Prostate gland (tissue), 2 donors: Measurements from ENCODE around the gene KCNT1.

Experiments used
- POLR2AphosphoS5 ChIP-seq: sonication (generic); formaldehyde crosslinking; IDR thresholded peaks from one replicate; pipeline ENCODE4 v1.6.1; 2017; ENCODE audit warnings: antibody characterized with exemption
- TF ChIP-seq, protein P1 (sequence below), 4 experiments: fragments of 200-600 bp in 2 of 4; fragments of 450-650 bp in 2 of 4; sonication (generic) in 2 of 4; IDR thresholded peaks; 1 replicate in 3 of 4; 2 replicates in 1 of 4; pipeline ENCODE4 v1.5.1; 2016 to 2019; ENCODE audit warnings: antibody characterized with exemption in 4 of 4, mild to moderate bottlenecking in 2 of 4, moderate library complexity in 2 of 4

- TF ChIP-seq, protein P1, sequence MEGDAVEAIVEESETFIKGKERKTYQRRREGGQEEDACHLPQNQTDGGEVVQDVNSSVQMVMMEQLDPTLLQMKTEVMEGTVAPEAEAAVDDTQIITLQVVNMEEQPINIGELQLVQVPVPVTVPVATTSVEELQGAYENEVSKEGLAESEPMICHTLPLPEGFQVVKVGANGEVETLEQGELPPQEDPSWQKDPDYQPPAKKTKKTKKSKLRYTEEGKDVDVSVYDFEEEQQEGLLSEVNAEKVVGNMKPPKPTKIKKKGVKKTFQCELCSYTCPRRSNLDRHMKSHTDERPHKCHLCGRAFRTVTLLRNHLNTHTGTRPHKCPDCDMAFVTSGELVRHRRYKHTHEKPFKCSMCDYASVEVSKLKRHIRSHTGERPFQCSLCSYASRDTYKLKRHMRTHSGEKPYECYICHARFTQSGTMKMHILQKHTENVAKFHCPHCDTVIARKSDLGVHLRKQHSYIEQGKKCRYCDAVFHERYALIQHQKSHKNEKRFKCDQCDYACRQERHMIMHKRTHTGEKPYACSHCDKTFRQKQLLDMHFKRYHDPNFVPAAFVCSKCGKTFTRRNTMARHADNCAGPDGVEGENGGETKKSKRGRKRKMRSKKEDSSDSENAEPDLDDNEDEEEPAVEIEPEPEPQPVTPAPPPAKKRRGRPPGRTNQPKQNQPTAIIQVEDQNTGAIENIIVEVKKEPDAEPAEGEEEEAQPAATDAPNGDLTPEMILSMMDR (IDR thresholded peaks at IDR 0.05): no peak
- TF ChIP-seq POLR2AphosphoS5: no peak
These were observed 68.2 kb downstream of the KCNT1 start for GRCh38 chr9:135770203-135770535.
